ENCODE data around the gene SENP2.
"Not testable (repeated sequence)": the region's sequence is repeated elsewhere in the genome, so short reads cannot be mapped to it uniquely, and the experiment has no call there.

- TF ChIP-seq FIP1L1 (IDR thresholded peaks at IDR 0.05; ENCODE audit: borderline replicate concordance, insufficient read depth, low read depth, low read length); ZSCAN20 (CRISPR knock-in tag; IDR thresholded peaks at IDR 0.05; ENCODE audit: borderline replicate concordance); KAT8 (CRISPR knock-in tag; IDR thresholded peaks at IDR 0.05); PREB (CRISPR knock-in tag; IDR thresholded peaks at IDR 0.05); POLR2A (IDR thresholded peaks at IDR 0.05; ENCODE audit: insufficient read depth in 1 of 2, low read depth in 2 of 2, low read length in 2 of 2); NCOR1 (IDR thresholded peaks at IDR 0.05; ENCODE audit: borderline replicate concordance, low read length); NFKB2 (CRISPR knock-in tag; IDR thresholded peaks at IDR 0.05; ENCODE audit: borderline replicate concordance); CTCF (CRISPR knock-in tag; IDR thresholded peaks at IDR 0.05); ZBTB7A (CRISPR knock-in tag; IDR thresholded peaks at IDR 0.05); KDM1A (CRISPR knock-in tag; IDR thresholded peaks at IDR 0.05); TCF7 (IDR thresholded peaks at IDR 0.05; ENCODE audit: low read depth): not testable (repeated sequence)
Observed at GRCh38 chr3:185556640-185557039, 29.5 kb upstream of the SENP2 start.

Measured in HepG2 (cell line).